Renal cortical epithelial cell (primary cell): Measurements from ENCODE around the gene LSM5. TPM values are rescaled to one million over a fixed set of nuclear protein-coding genes. Genes with fewer than 3 reads are reported as not detected.
"Not testable (repeated sequence)": the region's sequence is repeated elsewhere in the genome, so short reads cannot be mapped to it uniquely, and the experiment has no call there.

Experiments
- DNase-seq: peaks from one replicate; pipeline ENCODE4 v3.0.0-alpha.2; 2011; ENCODE audit warnings: low read depth
- total RNA-seq: library from RNA; depleted of rRNA; stranded (reverse); fragments of >200 nt; gene quantifications from 2 replicates; pipeline ENCODE4 v1.2.3, GENCODE V29; 2014

The LSM5 gene
- total RNA-seq, 1 donor from 2014 or later = 18.2 TPM

DNA sequence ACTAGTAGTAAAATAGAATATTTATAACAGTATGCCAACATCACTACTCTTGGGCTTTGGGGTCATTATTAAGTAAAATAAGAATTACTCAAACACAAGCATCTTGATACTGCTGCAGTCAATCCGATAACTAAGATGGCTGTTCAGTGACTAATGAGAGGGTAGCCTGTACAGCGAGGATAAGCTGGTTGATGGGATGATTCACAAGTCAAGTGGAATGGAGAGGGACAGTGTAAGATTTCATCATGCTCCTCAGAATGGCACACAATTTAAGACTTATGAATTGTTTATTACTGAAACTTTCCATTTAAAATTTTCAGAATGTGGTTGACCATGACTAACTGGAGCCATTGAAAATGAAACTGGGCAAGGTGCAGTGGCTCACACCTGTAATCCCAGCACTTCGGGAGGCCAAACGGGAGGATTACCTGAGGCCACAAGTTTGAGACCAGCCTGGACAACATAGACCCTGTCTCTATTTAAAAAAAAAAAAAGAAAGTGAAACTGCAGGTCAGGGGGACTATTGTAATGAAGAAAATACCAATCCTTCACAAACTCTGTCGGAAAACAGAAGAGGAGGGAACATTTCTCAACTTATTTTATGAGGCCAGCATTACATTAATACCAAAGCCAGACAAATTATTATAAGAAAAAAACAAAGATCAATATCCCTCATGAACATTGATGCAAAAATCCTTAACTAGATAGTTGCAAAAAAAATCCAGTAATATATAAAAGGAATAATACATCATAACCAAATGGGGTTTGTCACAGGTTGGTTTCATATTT, 16.3 kb upstream of the LSM5 start:
- peak; percentile 87 for DNase-seq

DNA sequence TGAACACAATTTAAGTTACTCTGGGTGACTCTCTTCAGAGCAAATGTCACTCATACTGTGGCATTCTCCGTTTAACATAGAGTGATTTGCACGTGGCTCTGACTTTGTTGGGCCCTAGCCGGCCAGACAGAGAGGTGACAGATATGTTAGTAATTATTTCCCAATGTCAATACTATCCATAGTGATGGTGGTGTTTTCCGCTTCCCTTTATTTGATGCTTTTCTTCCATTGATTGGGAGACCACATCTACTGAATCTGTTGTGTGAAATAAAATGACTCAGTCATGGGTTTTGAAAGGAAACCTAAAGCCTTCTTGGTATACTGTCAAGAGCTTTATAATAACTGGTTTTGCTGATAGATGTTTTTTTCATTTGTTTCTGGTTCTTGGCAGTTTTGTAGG, 12.5 kb upstream of the LSM5 start:
- no peak for DNase-seq

GRCh38 chr7:32501522-32501921, 11.3 kb upstream of the LSM5 start:
- peak; percentile 58 for DNase-seq

- DNase-seq = peak; percentile 76
Measured at GRCh38 chr7:32500922-32501341, 10.8 kb upstream of the LSM5 start.

- not testable (repeated sequence) for DNase-seq
Measured at GRCh38 chr7:32500216-32500615, 10.0 kb upstream of the LSM5 start.

- DNase-seq = not testable (repeated sequence)
Measured at GRCh38 chr7:32499755-32500154, 9.6 kb upstream of the LSM5 start.

- no peak for DNase-seq
Measured at GRCh38 chr7:32496052-32496813, 6.1 kb upstream of the LSM5 start.

- peak; percentile 81 for DNase-seq
Measured at GRCh38 chr7:32495298-32496051, 5.3 kb upstream of the LSM5 start, which contains the start of gene AVL9. Gene AVL9 (plus strand): TSS chr7:32495489. CDS start chr7:32495710, 221 bp downstream.

- DNase-seq = no peak
Measured at GRCh38 chr7:32494946-32495297, 4.7 kb upstream of the LSM5 start.

DNA sequence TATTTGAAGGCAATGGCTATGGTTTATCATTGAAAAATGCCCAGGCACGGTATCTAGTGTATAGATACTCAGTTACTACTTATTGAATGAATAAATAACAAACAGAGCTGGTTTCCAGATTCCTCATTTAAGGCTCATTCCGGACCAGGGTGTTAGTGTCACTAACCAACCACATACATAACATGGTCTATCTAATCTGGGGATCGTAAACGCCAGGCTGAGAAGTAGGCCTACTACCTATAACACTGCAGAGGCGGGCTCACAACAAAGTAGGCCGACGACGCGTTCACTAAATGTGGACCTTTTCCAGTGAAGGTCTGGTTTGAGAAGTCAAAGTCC, 423 bp downstream of the LSM5 start:
- no peak for DNase-seq

DNA sequence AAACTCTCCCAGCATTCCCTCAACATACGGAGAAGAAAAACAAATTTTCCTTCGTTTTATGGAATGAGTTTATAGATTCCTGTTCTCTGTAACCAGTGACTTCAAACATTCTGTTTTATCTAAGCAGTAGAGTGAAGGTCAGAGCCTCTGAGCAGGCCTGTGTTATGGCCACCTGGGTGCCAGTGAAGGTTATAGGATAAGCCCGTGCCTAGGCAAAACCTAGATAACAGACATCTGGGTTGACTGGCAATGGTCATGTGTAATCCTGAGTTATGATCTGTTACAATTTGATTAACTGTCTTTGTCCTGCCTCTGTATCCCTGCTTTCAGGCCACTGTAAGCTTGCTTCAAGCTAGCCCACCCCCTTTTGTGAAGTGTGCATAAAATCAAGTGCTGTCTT, 8.3 kb downstream of the LSM5 start:
- DNase-seq = no peak

GRCh38 chr7:32481176-32481575, 9.0 kb downstream of the LSM5 start:
- no peak for DNase-seq

DNA sequence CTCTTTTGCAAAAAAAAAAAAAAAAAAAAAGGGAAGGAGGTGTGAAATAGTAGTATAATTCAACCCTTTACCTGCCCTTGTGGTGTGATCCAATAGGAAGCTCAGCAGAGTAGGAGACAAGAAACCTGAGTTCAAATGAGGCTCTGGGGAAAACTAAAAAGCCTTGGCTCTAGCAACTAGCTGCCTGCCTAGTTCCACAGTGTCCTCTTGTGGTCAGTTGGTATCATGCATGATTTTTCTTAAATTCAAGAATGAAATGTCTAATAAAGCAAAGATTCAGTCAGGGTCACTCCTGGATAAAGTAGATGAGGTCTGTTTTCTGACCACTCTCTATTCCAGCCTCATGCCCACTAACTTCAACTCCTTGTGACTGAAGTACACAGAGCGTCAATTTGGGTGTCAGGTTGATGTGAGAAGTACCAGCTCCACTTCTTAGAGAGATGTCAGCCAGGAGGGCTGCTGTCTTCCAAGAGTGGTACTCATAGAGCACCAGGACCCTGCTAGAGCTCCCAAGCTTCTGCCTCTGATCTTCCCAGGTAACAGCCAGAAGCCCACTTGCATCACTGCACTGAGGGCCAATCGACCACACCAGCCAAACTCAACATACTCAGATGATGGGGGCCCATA, 10.5 kb downstream of the LSM5 start:
- peak; percentile 68 for DNase-seq

DNA sequence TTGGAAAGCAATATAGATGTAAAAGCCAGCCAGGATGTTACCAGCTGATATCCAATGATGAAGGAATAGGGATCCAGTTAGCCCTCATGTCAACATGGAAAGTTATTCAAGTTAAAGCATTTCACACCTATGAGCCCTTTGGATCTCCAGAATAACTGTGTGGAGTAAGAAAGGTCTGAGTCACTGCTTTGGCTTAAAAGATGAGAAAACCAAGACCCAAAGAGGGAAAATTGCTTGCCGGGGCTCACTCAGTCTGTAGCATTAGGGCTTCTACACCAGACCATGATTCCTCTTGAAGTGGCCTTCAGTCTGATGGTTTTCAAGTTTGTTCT, 12.6 kb downstream of the LSM5 start:
- DNase-seq = no peak

DNA sequence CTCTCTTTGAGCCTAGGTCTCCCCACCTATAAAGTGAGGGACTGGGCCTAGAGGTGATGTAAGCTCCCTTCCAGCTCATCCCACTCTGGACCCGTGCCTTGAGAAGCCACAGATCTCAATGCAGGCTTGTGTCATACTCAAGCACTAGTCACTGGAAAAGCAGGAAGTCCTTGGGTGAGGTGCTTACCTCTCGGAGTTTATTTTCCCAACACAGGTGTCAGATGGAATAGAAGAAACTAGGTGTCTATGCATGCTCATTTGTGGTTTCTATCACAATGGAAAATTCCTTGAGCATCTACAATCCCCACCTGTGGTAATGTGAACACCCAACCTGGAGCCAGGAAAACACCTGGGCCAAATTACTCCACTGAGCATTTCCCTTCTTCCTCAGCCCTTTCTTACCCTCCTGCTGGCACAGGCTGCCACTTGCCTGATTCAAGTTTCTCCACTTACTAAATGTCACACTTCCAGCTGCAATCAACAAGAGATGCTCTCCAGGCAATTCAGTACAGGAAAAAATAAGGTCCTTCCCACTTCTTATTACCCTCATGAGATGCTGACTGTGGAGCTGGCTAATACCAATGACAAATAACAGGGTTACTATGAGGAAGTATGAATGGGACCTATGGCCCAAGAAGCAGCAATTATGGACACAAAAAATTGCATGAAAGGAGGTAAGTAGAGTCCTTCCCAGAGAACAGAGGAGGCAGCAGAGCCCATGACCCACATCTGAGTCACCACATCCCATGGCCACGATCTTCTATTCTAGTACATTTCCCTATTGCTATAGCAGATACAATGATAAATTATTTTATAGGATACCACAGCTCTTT, 13.1 kb downstream of the LSM5 start:
- DNase-seq = no peak

- no peak for DNase-seq
Measured at GRCh38 chr7:32474008-32474407, 16.2 kb downstream of the LSM5 start.

- DNase-seq = no peak
Measured at GRCh38 chr7:32472015-32472414, 18.2 kb downstream of the LSM5 start.

DNA sequence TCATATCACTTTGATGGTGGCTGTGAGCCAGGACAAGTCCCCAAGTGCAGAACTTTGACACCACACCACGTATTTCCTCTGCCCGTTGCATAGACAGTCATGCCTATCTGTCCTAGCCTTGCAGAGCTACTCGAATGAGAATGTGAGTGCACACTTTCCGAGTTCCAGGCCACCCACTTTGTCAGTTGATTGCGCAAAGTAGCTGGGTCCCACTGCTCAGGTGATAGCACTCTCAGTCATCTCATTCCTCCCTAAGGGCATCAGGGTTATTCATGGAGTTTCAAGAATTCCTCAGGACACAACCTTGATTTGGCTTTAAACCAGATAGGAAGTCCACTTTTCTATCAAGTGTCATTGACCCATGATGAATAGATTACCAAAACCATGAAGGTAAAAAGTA, 19.3 kb downstream of the LSM5 start:
- DNase-seq = no peak

DNA sequence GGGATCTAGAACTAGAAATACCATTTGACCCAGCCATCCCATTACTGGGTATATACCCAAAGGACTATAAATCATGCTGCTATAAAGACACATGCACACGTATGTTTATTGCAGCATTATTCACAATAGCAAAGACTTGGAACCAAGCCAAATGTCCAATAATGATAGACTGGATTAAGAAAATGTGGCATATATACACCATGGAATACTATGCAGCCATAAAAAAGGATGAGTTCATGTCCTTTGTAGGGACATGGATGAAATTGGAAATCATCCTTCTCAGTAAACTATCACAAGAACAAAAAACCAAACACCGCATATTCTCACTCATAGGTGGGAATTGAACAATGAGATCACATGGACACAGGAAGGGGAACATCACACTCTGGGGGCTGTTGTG, 20.2 kb downstream of the LSM5 start:
- not testable (repeated sequence) for DNase-seq

DNA sequence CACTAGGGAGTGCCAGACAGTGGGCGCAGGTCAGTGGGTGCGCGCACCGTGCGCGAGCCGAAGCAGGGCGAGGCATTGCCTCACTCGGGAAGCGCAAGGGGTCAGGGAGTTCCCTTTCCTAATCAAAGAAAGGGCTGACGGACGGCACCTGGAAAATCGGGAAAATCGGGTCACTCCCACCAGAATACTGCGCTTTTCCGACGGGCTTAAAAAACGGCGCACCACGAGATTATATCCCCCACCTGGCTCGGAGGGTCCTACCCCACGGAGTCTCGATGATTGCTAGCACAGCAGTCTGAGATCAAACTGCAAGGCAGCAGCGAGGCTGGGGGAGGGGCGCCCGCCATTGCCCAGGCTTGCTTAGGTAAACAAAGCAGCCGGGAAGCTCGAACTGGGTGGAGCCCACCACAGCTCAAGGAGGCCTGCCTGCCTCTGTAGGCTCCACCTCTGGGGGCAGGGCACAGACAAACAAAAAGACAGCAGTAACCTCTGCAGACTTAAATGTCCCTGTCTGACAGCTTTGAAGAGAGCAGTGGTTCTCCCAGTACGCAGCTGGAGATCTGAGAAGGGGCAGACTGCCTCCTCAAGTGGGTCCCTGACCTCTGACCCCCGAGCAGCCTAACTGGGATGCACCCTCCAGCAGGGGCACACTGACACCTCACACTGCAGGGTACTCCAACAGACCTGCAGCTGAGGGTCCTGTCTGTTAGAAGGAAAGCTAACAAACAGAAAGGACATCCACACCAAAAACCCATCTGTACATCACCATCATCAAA, 25.4 kb downstream of the LSM5 start:
- DNase-seq = not testable (repeated sequence)

GRCh38 chr7:32462977-32463376, 27.2 kb downstream of the LSM5 start:
- no peak for DNase-seq
